ENCODE data around the gene SMIM44. TPM values are rescaled to one million over a fixed set of nuclear protein-coding genes. Genes with fewer than 3 reads are reported as not detected.

Gene SMIM44
- 6.5 TPM for total RNA-seq

DNA sequence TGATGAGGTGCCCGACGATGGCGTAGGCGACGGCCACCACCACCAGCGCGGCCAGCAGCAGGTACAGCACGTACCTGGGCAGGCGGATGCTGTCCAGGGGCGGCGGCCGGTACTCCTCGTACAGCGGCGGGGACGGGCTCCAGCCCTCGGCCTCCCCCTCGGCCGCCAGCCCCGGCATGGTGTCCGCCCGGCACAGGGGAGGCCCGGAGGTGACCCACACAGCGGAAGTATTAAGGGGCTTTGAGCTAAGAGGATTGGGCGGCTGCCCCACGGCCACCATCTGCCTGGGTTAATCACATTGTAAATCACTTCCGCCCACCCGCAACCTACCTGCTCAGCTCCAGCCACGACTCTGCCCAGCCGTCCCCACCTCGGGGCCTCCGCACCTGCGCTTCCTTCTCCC lies at the start of gene SMIM44:
SMIM44 (minus strand) TSS at position 216 of the 403 bp plus-strand sequence; CDS start at position 178, 38 bp downstream.

GRCh38 chr19:3505598-3506383 lies 22.6 kb upstream of the SMIM44 start, which contains the start of gene FZR1:
TSS of gene FZR1 (plus strand) at chr19:3506311. CDS start at chr19:3522990, 16,679 bp downstream.

GRCh38 chr19:3500429-3501101 lies 17.3 kb upstream of the SMIM44 start, which contains the start of gene DOHH:
TSS of gene DOHH (minus strand) at chr19:3500674. CDS start at chr19:3496814, 3,860 bp downstream.

GRCh38 chr19:3480383-3481091 lies 2.7 kb downstream of the SMIM44 start, which contains the start of gene SMIM24:
TSS of gene SMIM24 (minus strand) at chr19:3480525. CDS start at chr19:3480463, 62 bp downstream.

Other genes with a start within 250 kb of the SMIM44 start
- 63.5 TPM for gene NFIC, start 116.9 kb downstream of the SMIM44 start, total RNA-seq
- gene SMIM24, start 2.9 kb downstream of the SMIM44 start, total RNA-seq: 3.9 TPM
- 12.1 TPM for gene DOHH, start 17.2 kb upstream of the SMIM44 start, total RNA-seq
- gene FZR1, start 22.9 kb upstream of the SMIM44 start, total RNA-seq: 56.4 TPM
- gene TEKTIP1, start 55.7 kb upstream of the SMIM44 start, total RNA-seq: not detected
- gene MFSD12, start 74.1 kb upstream of the SMIM44 start, total RNA-seq: 34.4 TPM
- gene HMG20B, start 89.5 kb upstream of the SMIM44 start, total RNA-seq: 60.3 TPM
- gene GIPC3, start 102.0 kb upstream of the SMIM44 start, total RNA-seq: 0.60 TPM
- gene TBXA2R, start 123.4 kb upstream of the SMIM44 start, total RNA-seq: 2.0 TPM
- gene CACTIN, start 143.3 kb upstream of the SMIM44 start, total RNA-seq: 26.9 TPM
- 57.6 TPM for gene PIP5K1C, start 217.0 kb upstream of the SMIM44 start, total RNA-seq
- gene TJP3, start 224.9 kb upstream of the SMIM44 start, total RNA-seq: 5.3 TPM

Data from camera-type eye (tissue), 1 donor.